SK-N-SH (cell line): ENCODE results near the gene FRMD1. TPM values are rescaled to one million over a fixed set of nuclear protein-coding genes. Genes with fewer than 3 reads are reported as not detected.

Experiments
- CTCF ChIA-PET: fragments of 300-600, 350-600 bp; formaldehyde crosslinking; extraction: SDS; loops from one replicate; lab custom pipeline; 2021; lab: Yijun Ruan, JAX
- POLR2A ChIA-PET: fragments of 350-600 bp; sonication (Branson Sonifier 250); formaldehyde crosslinking; extraction: SDS; loops from one replicate; lab custom pipeline; 2020; ENCODE audit warnings: antibody characterized with exemption, inconsistent platforms; lab: Yijun Ruan, JAX
- DNase-seq: peaks from one replicate; pipeline ENCODE4 v3.0.0; 2012
- H2AFZ ChIP-seq: fragments of 200-600 bp; sonication (generic); 2 replicates; pipeline ENCODE4 v1.8.1; 2016; ENCODE audit warnings: antibody characterized with exemption, mild to moderate bottlenecking, low read depth
- H3F3A ChIP-seq: fragments of 200-600 bp; sonication (generic); replicated peaks from 2 replicates; pipeline ENCODE3; 2016; ENCODE audit warnings: antibody characterized with exemption, mild to moderate bottlenecking; ENCODE audit not compliant: insufficient read depth
- H3K27ac ChIP-seq, 2 experiments: fragments of 200-500 bp in 1 of 2; fragments of 200-600 bp in 1 of 2; sonication (Bioruptor generic) in 1 of 2; sonication (generic), shearing (Covaris generic) in 1 of 2; 2 replicates each; pipeline versions ENCODE4 v1.5.1 to v1.6.1; 2014 to 2016; ENCODE audit warnings: low read depth in 2 of 2, inconsistent platforms in 1 of 2, low read length in 1 of 2, mild to moderate bottlenecking in 1 of 2, mixed read lengths in 1 of 2
- H3K27me3 ChIP-seq: fragments of 200-600 bp; sonication (generic), shearing (Covaris generic); 2 replicates; pipeline ENCODE4 v1.6.1; 2016; ENCODE audit warnings: mixed run types; ENCODE audit not compliant: insufficient read depth
- H3K36me3 ChIP-seq, 2 experiments: fragments of 200-500 bp in 1 of 2; fragments of 200-600 bp in 1 of 2; sonication (Bioruptor generic) in 1 of 2; sonication (generic) in 1 of 2; replicated peaks in 1 of 2; 2 replicates each; pipeline versions ENCODE3 to v1.5.1; 2014 to 2016; ENCODE audit warnings: low read length in 1 of 2, mild to moderate bottlenecking in 1 of 2; ENCODE audit not compliant: insufficient read depth in 2 of 2, control insufficient read depth in 1 of 2
- H3K4me1 ChIP-seq, 2 experiments: fragments of 200-500 bp in 1 of 2; fragments of 200-600 bp in 1 of 2; sonication (Bioruptor generic) in 1 of 2; sonication (generic), shearing (Covaris generic) in 1 of 2; 2 replicates each; pipeline versions ENCODE4 v1.5.1 to v1.6.1; 2014 to 2016; ENCODE audit warnings: low read depth in 1 of 2, low read length in 1 of 2, mixed run types in 1 of 2; ENCODE audit not compliant: insufficient read depth in 2 of 2, control insufficient read depth in 1 of 2
- H3K4me2 ChIP-seq: fragments of 200-600 bp; sonication (generic), shearing (Covaris generic); 2 replicates; pipeline ENCODE4 v1.6.1; 2017; ENCODE audit warnings: mixed run types
- H3K4me3 ChIP-seq, 2 experiments: fragments of 200-500 bp in 1 of 2; fragments of 200-600 bp in 1 of 2; sonication (Bioruptor generic) in 1 of 2; sonication (generic), shearing (Covaris generic) in 1 of 2; 2 replicates each; pipeline versions ENCODE4 v1.5.1 to v1.8.1; 2014 to 2016; ENCODE audit warnings: low read depth in 2 of 2, inconsistent platforms in 1 of 2, low read length in 1 of 2, mild to moderate bottlenecking in 1 of 2, mixed read lengths in 1 of 2, moderate library complexity in 1 of 2
- H3K79me2 ChIP-seq: fragments of 200-600 bp; sonication (generic); 2 replicates; pipeline ENCODE4 v1.8.1; 2017; ENCODE audit warnings: mild to moderate bottlenecking; ENCODE audit not compliant: insufficient read depth
- H3K9ac ChIP-seq: fragments of 200-600 bp; sonication (generic); 2 replicates; pipeline ENCODE4 v1.6.1; 2017; ENCODE audit warnings: mixed run types
- H3K9me2 ChIP-seq: fragments of 200-600 bp; sonication (generic); 2 replicates; pipeline ENCODE4 v1.6.1; 2017; ENCODE audit warnings: mixed run types
- H3K9me3 ChIP-seq: fragments of 200-600 bp; sonication (generic); 2 replicates; pipeline ENCODE4 v1.6.1; 2017; ENCODE audit warnings: mixed run types, mild to moderate bottlenecking, moderate library complexity
- H4K20me1 ChIP-seq: fragments of 200-600 bp; sonication (generic); 2 replicates; pipeline ENCODE4 v1.6.1; 2017; ENCODE audit warnings: mild to moderate bottlenecking, mixed run types; ENCODE audit not compliant: insufficient read depth
- ELF1 ChIP-seq: IDR thresholded peaks from 2 replicates; pipeline ENCODE4 v1.4.0; 2012
- EP300 ChIP-seq, 2 experiments: IDR thresholded peaks; 2 replicates each; pipeline versions ENCODE4 v1.4.0 to v1.6.1; 2012; ENCODE audit warnings: borderline replicate concordance in 1 of 2, low read depth in 1 of 2, low read length in 1 of 2
- GABPA ChIP-seq: IDR thresholded peaks from 2 replicates; pipeline ENCODE4 v1.4.0; 2012; ENCODE audit warnings: low read depth, mild to moderate bottlenecking
- JUND ChIP-seq: IDR thresholded peaks from 2 replicates; pipeline ENCODE4 v1.4.0; 2012
- MXI1 ChIP-seq: IDR thresholded peaks from 2 replicates; pipeline ENCODE4 v1.6.1; 2012; ENCODE audit warnings: mild to moderate bottlenecking, low read depth, low read length, improper control_type of control experiment
- NRF1 ChIP-seq: IDR thresholded peaks from 2 replicates; pipeline ENCODE4 v1.6.1; 2012; ENCODE audit warnings: low read depth, mild to moderate bottlenecking, low read length
- RAD21 ChIP-seq: IDR thresholded peaks from 2 replicates; pipeline ENCODE4 v1.6.1; 2012; ENCODE audit warnings: mild to moderate bottlenecking, low read length
- RCOR1 ChIP-seq: fragments of 150-350 bp; IDR thresholded peaks from 2 replicates; pipeline ENCODE4 v1.6.1; 2017; ENCODE audit warnings: antibody characterized with exemption, low read length
- RXRA ChIP-seq: IDR thresholded peaks from 2 replicates; pipeline ENCODE4 v1.4.0; 2012; ENCODE audit warnings: low read depth, mild to moderate bottlenecking, borderline replicate concordance
- TAF1 ChIP-seq: IDR thresholded peaks from 2 replicates; pipeline ENCODE4 v1.6.1; 2012; ENCODE audit warnings: low read depth, mild to moderate bottlenecking, low read length, moderate library complexity, borderline replicate concordance
- TCF12 ChIP-seq: IDR thresholded peaks from 2 replicates; pipeline ENCODE4 v1.4.0; 2012
- YY1 ChIP-seq: IDR thresholded peaks from 2 replicates; pipeline ENCODE4 v1.4.0; 2012; ENCODE audit warnings: low read depth, mild to moderate bottlenecking
- WGBS: methylation state at CpG from one replicate; pipeline ENCODE4 v1.1.6; 2017; ENCODE audit warnings: low lambda C conversion rate; 5-methylcytosine and 5-hydroxymethylcytosine counted together
- polyA plus RNA-seq, 3 experiments: library from polyadenylated mRNA; depleted of rRNA; stranded (reverse); fragments of >200 nt; gene quantifications; 2 replicates each; pipeline ENCODE4 v1.2.3, GENCODE V29; 2012
- TF ChIP-seq, protein P1 (sequence below): IDR thresholded peaks from 2 replicates; pipeline ENCODE4 v1.4.0; 2012; ENCODE audit warnings: low read depth, borderline replicate concordance

Gene FRMD1
- polyA plus RNA-seq, 1 of the 3 experiments (the other 2 are of a cell fraction) = not detected

DNA sequence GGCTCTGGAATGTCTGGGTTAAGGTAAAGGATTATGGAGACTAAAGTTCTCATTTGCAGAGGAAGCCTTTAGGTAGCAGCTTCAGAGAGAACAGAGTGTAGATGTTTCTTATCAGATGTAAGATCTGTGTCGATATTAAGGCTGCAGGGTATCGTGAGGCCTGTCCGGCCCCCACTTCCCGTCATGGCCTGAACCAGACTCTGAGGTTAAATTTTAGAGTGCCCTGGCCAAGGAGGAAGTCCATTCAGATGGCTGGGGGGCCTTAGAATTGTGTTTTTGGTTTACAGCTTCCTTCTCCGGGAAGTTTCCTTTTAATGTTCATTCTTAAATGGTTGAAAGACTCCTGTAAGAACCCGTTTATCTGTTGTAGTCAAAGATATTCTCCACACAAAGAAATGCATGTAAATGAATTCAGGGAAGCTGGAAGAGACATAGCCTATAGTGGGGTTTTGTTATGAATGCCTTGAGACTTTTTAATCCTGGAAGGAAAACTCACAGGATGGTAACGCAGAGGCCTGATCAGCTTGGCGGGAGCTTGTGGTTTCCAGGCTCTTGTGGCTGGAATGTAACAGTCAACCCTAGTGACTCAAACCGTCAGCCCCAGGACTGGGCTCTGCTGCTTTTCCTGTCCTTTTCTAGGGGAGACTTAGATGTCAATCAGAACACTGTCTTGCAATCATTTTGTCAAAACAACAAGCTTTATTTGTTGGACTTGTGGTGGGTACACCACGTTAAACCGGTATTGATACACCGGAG is 46.8 kb downstream of the FRMD1 start:
- no peaks in the 10 kb centered on the region for H3K9me3 ChIP-seq
- H3K4me1 ChIP-seq = peaks cover 6 to 29% of the 10 kb centered on the region in 2 experiments; a peak in 2 of 4 replicates
- no peak for DNase-seq
- H3K9me2 ChIP-seq = no peaks in the 10 kb centered on the region
- H3K27me3 ChIP-seq = no peaks in the 10 kb centered on the region
- ChIA-PET CTCF (interaction anchor here (0.6 to 1.2 kb wide), 3 partner anchors 12 to 89 kb away, joined by 3 to 4 read pairs (median 3); no protein-coding TSS in a partner anchor), POLR2A (no interaction called here)
- H3K4me3 ChIP-seq = no peak overlapping the region
- H3F3A ChIP-seq = no peaks in the 10 kb centered on the region
- no peaks in the 10 kb centered on the region for H3K36me3 ChIP-seq
- H2AFZ ChIP-seq = no peak overlapping the region
- 55% methylated on average over 9 of the region's 12 CpGs for WGBS
- no peaks in the 10 kb centered on the region for H4K20me1 ChIP-seq
- TF ChIP-seq, protein P1, sequence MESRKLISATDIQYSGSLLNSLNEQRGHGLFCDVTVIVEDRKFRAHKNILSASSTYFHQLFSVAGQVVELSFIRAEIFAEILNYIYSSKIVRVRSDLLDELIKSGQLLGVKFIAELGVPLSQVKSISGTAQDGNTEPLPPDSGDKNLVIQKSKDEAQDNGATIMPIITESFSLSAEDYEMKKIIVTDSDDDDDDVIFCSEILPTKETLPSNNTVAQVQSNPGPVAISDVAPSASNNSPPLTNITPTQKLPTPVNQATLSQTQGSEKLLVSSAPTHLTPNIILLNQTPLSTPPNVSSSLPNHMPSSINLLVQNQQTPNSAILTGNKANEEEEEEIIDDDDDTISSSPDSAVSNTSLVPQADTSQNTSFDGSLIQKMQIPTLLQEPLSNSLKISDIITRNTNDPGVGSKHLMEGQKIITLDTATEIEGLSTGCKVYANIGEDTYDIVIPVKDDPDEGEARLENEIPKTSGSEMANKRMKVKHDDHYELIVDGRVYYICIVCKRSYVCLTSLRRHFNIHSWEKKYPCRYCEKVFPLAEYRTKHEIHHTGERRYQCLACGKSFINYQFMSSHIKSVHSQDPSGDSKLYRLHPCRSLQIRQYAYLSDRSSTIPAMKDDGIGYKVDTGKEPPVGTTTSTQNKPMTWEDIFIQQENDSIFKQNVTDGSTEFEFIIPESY = no peak
- TF ChIP-seq TAF1 (no peak), TCF12 (no peak), JUND (no peak), RXRA (no peak), YY1 (no peak), EP300 (IDR thresholded peaks at IDR 0.05; ENCODE audit: borderline replicate concordance in 1 of 2, low read depth in 1 of 2, low read length in 1 of 2) (no peak), GABPA (no peak), NRF1 (no peak), RAD21 (no peak), ELF1 (no peak), RCOR1 (no peak)
- no peaks in the 10 kb centered on the region for H3K79me2 ChIP-seq
- no peak overlapping the region for H3K9ac ChIP-seq
- peak overlapping the region in 1 of 2 experiments; percentile 58; a peak in 2 of 4 replicates for H3K27ac ChIP-seq
- H3K4me2 ChIP-seq = no peak overlapping the region

DNA sequence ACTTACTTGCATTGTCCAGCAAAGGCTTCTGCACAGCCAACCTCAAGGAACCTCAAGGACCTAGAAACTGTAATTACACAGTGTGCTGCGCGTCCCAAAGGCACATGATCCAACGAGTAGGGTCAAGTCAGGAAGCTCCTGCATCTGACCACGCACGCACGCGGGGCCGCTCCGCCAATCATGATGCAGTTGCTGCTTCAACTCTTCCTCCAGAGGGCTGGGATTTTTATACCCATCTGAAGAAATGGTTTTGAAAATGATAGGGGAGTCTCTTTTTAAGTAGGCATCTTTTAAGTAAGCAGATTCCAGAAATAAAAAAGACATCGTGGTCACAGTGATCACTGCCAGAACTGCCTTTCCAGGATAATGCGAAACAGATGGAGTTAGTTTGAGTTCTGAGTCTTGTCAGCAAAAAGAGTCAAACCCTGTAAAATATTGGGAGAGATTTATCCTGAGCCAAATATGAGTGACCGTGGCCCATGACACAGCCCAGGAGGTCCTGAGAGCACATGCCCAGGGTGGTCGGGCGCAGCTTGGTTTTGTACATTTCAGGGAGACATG is 47.5 kb downstream of the FRMD1 start:
- CTCF ChIA-PET = no interaction called here
- no peak overlapping the region for H3K4me2 ChIP-seq
- 78% methylated on average over 14 of the region's 14 CpGs for WGBS

More for the DNA sequence above, 47.5 kb downstream of the FRMD1 start:
- no peaks in the 10 kb centered on the region for H3K27me3 ChIP-seq
- no peaks in the 10 kb centered on the region for H3K79me2 ChIP-seq
- peak overlapping the region in 1 of 2 experiments; percentile 58; a peak in 2 of 4 replicates for H3K27ac ChIP-seq
- TF ChIP-seq MXI1 (no peak), TCF12 (0 out of 2 replicates have a peak, but pooled peaks have one; percentile 6)
- TF ChIP-seq, all 33 proteins: peak for 1
- Histone ChIP-seq H3K9me3 (no peaks in the 10 kb centered on the region), H3F3A (no peaks in the 10 kb centered on the region), H3K9ac (no peak overlapping the region), H3K4me1 (peaks cover 6 to 29% of the 10 kb centered on the region in 2 experiments; a peak in 2 of 4 replicates), H3K36me3 (no peaks in the 10 kb centered on the region), H4K20me1 (no peaks in the 10 kb centered on the region), H3K9me2 (no peaks in the 10 kb centered on the region), H2AFZ (no peak overlapping the region), H3K4me3 (no peak overlapping the region)
- POLR2A ChIA-PET = no interaction called here
- DNase-seq = no peak
